T1000 (cell line): Measurements from ENCODE around the gene ME3.

ENCODE experiments used
- DNase-seq: peaks from one replicate; lab custom pipeline; 2025; ENCODE audit warnings: mixed read lengths; lab: John Stamatoyannopoulos, UW

ME3 gene

GRCh38 chr11:86487671-86488070 is 184.7 kb downstream of the ME3 start:
- no peak for DNase-seq

GRCh38 chr11:86486261-86487030 is 186.0 kb downstream of the ME3 start:
- no peak for DNase-seq

GRCh38 chr11:86484795-86485166 is 187.6 kb downstream of the ME3 start:
- DNase-seq: no peak

- peak; percentile 76 for DNase-seq
These were observed 188.2 kb downstream of the ME3 start for GRCh38 chr11:86483940-86484794.

- DNase-seq: no peak
These were observed 188.8 kb downstream of the ME3 start for GRCh38 chr11:86483610-86483939.

GRCh38 chr11:86482692-86483091 is 189.7 kb downstream of the ME3 start:
- DNase-seq: no peak

GRCh38 chr11:86481399-86481798 is 191.0 kb downstream of the ME3 start:
- no peak for DNase-seq

- DNase-seq: no peak
These were observed 194.1 kb downstream of the ME3 start for GRCh38 chr11:86478348-86478747.

- no peak for DNase-seq
These were observed 194.8 kb downstream of the ME3 start for GRCh38 chr11:86477495-86478155.

GRCh38 chr11:86476109-86476861 is 196.1 kb downstream of the ME3 start:
- no peak for DNase-seq

- DNase-seq: no peak
These were observed 197.4 kb downstream of the ME3 start for GRCh38 chr11:86475027-86475426.

GRCh38 chr11:86473991-86474833 is 198.2 kb downstream of the ME3 start:
- DNase-seq: no peak

- DNase-seq: no peak
These were observed 202.7 kb downstream of the ME3 start for GRCh38 chr11:86469491-86470388.

- no peak for DNase-seq
These were observed 204.2 kb downstream of the ME3 start for GRCh38 chr11:86468169-86468568.

- no peak for DNase-seq
These were observed 207.8 kb downstream of the ME3 start for GRCh38 chr11:86464509-86465221.

GRCh38 chr11:86463955-86464354 is 208.5 kb downstream of the ME3 start:
- DNase-seq: no peak

- DNase-seq: no peak
These were observed 209.3 kb downstream of the ME3 start for GRCh38 chr11:86463120-86463519.

- DNase-seq: no peak
These were observed 210.5 kb downstream of the ME3 start for GRCh38 chr11:86461892-86462291.
